Measurements from ENCODE around the gene PCGF3. TPM values are rescaled to one million over a fixed set of nuclear protein-coding genes. Genes with fewer than 3 reads are reported as not detected.
"Not testable (repeated sequence)": the region's sequence is repeated elsewhere in the genome, so short reads cannot be mapped to it uniquely, and the experiment has no call there.

Gene PCGF3
- total RNA-seq, 2 donors from 2014 or later, result 34.4 to 35.3 TPM

DNA sequence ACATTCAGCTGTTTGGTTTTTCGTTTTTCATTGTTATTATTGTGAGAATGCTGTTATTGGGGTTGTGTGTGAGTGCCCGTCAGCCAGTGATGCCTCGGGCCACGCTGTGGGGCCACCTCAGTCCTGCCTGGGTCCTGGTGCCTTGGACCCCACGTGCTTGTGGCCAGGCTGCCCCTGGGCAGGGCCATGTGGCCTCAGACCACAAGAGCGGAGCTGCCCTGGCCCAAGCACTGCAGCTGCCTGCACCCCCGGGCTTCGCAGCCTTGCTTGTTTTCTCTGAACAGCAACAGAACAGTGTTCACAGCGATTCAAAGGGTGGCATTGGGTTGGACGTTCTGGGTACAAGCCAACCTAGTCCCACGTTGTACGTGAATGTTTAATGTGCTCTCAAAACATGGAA lies 63.4 kb downstream of the PCGF3 start:
- Mint-ChIP-seq H3K4me3 (no peak overlapping the region), H3K9me3 (no peaks in the 10 kb centered on the region), H3K4me1 (peaks cover 8% of the 10 kb centered on the region), H3K27ac (no peak overlapping the region), H3K27me3 (no peaks in the 10 kb centered on the region), H3K36me3 (ENCODE audit: low read depth) (peaks cover 80% of the 10 kb centered on the region)
- ATAC-seq (replicated peaks), result no peak

DNA sequence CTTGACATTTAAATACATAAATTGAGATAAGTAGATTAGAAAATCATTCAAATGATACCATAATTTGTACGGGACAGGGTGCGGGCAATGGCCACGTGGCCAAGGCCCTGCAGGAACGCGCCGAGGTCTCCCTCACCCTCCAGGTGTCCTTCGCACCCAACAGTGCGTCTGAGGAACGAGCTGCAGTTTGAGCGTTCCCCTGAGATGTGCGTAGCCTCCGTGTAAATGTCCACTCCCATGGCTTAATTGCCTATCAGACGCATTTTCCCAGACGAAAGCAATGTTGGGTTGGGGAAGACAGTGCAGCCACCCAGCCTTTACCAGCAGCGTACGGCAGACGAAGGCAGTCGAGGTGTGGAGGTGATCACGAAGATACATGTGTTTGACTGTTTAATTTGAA lies 63.9 kb downstream of the PCGF3 start:
- Mint-ChIP-seq H3K4me1 (peaks cover 10% of the 10 kb centered on the region), H3K36me3 (ENCODE audit: low read depth) (peaks cover 85% of the 10 kb centered on the region), H3K27me3 (no peaks in the 10 kb centered on the region), H3K27ac (no peak overlapping the region), H3K9me3 (no peaks in the 10 kb centered on the region), H3K4me3 (no peak overlapping the region)
- ATAC-seq (replicated peaks), result no peak

DNA sequence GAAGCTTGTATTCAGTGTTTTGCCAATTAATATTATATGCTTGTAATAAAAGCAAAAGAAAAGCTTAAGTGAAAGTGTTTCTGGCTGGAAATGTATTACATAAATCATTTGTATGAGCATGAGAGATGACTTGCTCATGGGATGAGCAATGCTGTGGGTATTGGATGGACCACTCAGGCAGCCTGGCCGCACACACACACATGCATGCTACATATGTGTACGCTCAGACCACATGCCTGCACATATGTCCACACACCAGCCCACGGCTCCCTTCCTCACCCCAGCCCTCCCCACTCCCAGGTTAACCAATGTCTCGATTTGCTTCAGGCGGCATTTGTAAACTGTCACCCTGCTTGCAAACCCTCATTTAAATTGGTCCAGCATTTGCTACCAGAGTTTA lies 64.4 kb downstream of the PCGF3 start:
- Mint-ChIP-seq H3K9me3 (no peaks in the 10 kb centered on the region), H3K4me1 (peaks cover 15% of the 10 kb centered on the region), H3K4me3 (no peak overlapping the region), H3K27ac (no peak overlapping the region), H3K36me3 (ENCODE audit: low read depth) (peaks cover 85% of the 10 kb centered on the region), H3K27me3 (no peaks in the 10 kb centered on the region)
- no peak for ATAC-seq (replicated peaks)

DNA sequence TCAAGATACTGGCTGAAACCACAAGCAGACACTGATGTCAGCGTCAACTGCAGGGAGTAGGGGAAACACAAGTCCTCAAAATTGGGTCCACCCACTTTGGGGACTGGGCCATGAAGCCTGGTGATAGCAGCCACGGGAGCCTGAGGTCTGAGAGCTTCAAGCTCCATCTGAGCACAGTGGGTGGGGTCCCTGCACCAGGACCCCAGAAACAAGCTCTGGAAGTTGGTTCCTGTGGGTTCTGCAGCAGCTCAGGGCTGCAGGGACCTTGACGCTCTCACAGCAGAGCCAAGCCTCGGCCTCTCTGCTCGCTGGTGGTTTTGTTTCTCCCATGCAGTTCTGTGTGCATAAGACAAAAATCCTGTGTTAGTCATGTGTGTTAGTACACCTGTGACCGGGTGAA lies 65.8 kb downstream of the PCGF3 start:
- Mint-ChIP-seq H3K36me3 (ENCODE audit: low read depth) (peaks cover 89% of the 10 kb centered on the region), H3K9me3 (no peaks in the 10 kb centered on the region), H3K4me1 (peaks cover 20% of the 10 kb centered on the region), H3K27me3 (no peaks in the 10 kb centered on the region), H3K27ac (no peak overlapping the region), H3K4me3 (no peak overlapping the region)
- no peak for ATAC-seq (replicated peaks)

DNA sequence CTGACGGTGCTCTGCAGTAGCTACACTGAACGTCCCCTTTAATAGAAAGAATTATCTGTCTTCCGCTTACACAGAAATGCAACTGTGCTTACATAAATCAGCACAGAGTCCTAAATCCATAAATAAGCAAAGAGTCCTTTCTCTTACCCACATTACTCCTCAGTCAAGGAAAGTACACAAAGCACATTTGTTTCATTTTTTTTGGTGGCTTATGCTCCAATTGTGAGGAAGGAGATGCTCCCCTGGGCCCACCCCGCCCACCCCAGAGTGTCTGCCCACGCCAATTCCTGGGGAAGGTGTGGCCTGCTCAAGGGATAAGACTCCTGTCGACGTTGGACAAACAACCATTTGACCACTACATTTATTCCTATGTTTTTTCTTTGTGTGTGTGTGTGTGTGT lies 66.5 kb downstream of the PCGF3 start:
- Mint-ChIP-seq H3K27me3 (no peaks in the 10 kb centered on the region), H3K36me3 (ENCODE audit: low read depth) (peaks cover 89% of the 10 kb centered on the region), H3K9me3 (no peaks in the 10 kb centered on the region), H3K27ac (no peak overlapping the region), H3K4me3 (no peak overlapping the region), H3K4me1 (peaks cover 26% of the 10 kb centered on the region)
- no peak for ATAC-seq (replicated peaks)

DNA sequence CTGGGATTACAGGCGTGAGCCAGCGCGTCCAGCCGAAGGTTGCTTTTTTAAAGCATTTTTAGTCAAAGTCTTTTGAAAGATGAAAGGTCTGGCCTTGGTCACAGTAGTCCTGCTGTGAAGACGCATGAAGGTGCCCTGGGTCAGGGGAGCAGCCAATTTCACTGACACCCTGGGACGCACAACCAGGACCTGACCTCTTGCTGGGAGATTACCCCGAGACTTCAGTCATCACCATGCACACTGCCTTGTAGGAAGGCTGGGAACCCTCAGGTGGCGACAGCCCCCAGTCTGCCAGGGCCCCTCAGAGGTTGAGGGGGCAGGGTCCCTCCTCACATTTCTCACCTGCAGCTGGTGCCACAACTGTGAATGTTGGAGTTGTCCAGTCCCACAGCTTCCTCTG lies 67.1 kb downstream of the PCGF3 start:
- Mint-ChIP-seq H3K4me1 (peaks cover 31% of the 10 kb centered on the region), H3K27ac (no peak overlapping the region), H3K27me3 (no peaks in the 10 kb centered on the region), H3K36me3 (ENCODE audit: low read depth) (peaks cover 89% of the 10 kb centered on the region), H3K4me3 (no peak overlapping the region), H3K9me3 (no peaks in the 10 kb centered on the region)
- ATAC-seq (replicated peaks), result no peak

DNA sequence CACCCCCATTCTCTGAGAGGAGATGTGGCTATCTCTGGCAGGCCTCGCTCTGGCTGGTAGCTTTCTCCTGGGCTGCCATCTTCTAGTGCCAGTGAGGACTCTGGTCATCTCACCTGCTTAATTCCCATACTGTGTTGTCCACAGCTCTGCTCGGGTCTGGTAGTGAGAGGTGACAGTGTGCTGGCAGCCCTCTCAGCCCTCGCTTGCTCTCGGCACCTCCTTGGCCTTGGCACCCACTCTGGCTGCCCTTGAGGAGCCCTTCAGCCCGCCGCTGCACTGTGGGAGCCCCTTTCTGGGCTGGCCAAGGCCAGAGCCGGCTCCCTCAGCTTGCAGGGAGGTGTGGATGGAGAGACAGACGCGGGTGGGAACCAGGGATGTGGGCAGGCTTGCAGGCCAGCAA lies 67.6 kb downstream of the PCGF3 start:
- H3K9me3 Mint-ChIP-seq, result no peaks in the 10 kb centered on the region
- ATAC-seq (replicated peaks), result no peak
- no peak overlapping the region for H3K4me3 Mint-ChIP-seq
- no peak overlapping the region for H3K27ac Mint-ChIP-seq
- H3K4me1 Mint-ChIP-seq, result peaks cover 33% of the 10 kb centered on the region
- H3K27me3 Mint-ChIP-seq, result no peaks in the 10 kb centered on the region
- peaks cover 89% of the 10 kb centered on the region for H3K36me3 Mint-ChIP-seq (ENCODE audit: low read depth)

DNA sequence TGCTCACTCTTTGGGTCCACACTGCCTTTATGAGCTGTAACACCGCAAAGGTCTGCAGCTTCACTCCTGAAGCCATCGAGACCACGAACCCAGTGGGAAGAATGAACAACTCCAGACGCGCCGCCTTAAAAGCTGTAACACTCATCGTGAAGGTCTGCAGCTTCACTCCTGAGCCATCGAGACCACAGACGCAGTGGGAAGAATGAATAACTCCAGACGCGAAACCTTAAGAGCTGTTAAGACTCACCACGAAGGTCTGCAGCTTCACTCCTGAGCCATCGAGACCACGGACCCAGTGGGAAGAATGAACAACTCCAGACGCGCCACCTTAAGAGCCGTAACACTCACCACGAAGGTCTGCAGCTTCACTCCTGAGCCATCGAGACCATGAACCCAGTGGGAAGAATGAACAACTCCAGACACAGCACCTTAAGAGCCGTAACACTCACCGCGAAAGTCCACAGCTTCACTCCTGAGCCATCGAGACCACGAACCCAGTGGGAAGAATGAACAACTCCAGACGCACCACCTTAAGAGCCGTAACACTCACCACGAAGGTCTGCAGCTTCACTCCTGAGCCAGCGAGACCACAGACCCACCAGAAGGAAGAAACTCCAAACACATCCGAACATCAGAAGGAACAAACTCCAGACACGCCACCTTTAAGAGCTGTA lies 68.9 kb downstream of the PCGF3 start:
- H3K27me3 Mint-ChIP-seq; ATAC-seq (replicated peaks); H3K9me3 Mint-ChIP-seq: not testable (repeated sequence)
- Mint-ChIP-seq H3K4me3 (peak overlapping the region; percentile 35), H3K4me1 (peaks cover 33% of the 10 kb centered on the region), H3K36me3 (ENCODE audit: low read depth) (peaks cover 89% of the 10 kb centered on the region), H3K27ac (peak overlapping the region; percentile 73)

DNA sequence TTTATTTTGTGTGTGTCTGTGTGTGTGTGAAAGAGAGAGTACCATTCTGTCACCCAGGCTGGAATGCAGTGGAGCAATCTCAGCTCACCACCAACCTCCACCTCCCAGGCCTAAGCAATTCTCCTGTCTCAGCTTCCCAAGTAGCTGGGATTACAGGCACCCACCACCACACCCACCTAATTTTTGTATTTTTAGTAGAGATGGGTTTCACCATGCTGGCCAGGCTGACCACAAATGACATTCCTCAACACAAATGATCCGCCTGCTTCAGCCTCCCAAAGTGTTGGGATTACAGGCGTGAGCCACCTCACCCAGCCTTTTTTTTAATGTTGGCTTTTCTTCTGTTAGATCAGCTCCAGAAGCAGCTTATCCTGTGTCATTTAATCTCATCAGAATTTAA lies 69.9 kb downstream of the PCGF3 start:
- peaks cover 37% of the 10 kb centered on the region for H3K4me1 Mint-ChIP-seq
- ATAC-seq (replicated peaks), result not testable (repeated sequence)

DNA sequence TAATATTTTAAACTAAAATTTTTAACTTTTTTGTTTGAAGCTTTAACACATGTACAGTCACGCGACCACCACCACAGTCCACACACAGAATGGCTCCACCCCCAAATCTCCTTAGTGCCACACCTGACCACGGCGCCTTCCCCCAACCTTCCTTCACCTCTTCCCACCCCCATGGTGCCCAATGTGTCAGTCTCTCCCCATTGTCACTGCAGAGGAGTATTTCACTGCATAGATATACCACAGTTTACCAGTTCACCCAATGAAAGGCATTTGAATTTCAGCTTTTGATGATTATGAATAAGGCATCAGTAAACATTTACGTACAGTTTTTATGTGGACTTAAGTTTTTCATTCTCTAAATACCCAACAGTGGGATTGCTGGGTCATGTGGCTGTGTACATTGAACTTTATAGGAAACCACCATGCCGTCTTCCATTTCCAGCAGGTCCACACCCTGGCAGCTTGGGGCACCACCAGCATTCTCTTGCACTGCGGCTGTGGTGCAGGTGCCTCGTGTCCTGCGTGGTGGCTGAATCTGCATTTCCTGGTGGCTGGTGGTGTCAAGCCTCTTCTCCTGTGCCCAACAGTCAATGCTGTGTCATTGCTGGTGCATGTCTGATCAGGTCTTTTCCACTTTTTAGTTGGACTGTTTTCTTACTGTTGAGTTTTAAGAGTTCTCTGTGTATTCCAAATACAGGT lies 71.3 kb downstream of the PCGF3 start:
- Mint-ChIP-seq H3K27ac (peak overlapping the region; percentile 75), H3K4me1 (peaks cover 37% of the 10 kb centered on the region), H3K27me3 (no peaks in the 10 kb centered on the region), H3K4me3 (peak overlapping the region; percentile 17), H3K36me3 (ENCODE audit: low read depth) (peaks cover 85% of the 10 kb centered on the region), H3K9me3 (no peaks in the 10 kb centered on the region)
- no peak for ATAC-seq (replicated peaks)

More for the DNA sequence above, 69.9 kb downstream of the PCGF3 start:
- not testable (repeated sequence) for H3K27me3 Mint-ChIP-seq, H3K9me3 Mint-ChIP-seq
- peak overlapping the region; percentile 70 for H3K27ac Mint-ChIP-seq
- peaks cover 89% of the 10 kb centered on the region for H3K36me3 Mint-ChIP-seq (ENCODE audit: low read depth)
- H3K4me3 Mint-ChIP-seq, result peak overlapping the region; percentile 30

DNA sequence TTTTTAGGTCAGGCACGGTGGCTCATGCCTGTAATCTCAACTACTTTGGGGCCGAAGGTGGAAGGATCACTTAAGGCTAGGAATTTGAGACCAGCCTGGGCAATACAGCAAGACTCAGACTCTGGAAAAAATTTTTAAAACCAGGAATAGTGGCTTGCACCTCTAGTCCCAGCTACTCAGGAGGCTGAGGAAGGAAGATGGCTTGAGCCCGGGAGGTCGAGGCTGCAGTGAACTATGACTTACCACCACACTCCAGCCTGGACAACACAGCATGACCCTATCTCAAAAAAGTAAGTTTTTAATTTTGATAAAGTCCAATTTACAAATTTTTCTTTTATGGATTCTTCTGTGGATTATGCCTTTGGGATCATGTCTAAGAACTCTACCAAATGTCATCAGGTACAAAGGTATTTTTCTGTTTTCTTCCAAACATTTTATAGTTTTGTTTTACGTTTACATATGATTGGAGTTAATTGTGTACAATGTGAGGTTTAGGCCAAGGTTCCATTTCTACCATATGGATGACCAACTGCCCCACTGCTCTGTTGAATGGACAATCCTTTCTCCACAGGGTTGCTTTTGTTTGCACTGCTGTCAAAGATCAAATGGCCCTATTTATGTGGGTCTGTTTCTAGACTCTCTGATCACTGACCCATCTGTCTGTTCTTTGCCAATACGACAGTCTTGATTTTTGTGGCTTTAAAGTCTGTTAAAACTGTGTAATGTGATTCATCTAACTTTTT lies 72.1 kb downstream of the PCGF3 start:
- Mint-ChIP-seq H3K27me3 (no peaks in the 10 kb centered on the region), H3K36me3 (ENCODE audit: low read depth) (peaks cover 77% of the 10 kb centered on the region), H3K27ac (peak overlapping the region; percentile 31), H3K4me3 (peak overlapping the region; percentile 17), H3K4me1 (peaks cover 42% of the 10 kb centered on the region), H3K9me3 (no peaks in the 10 kb centered on the region)
- no peak for ATAC-seq (replicated peaks)

DNA sequence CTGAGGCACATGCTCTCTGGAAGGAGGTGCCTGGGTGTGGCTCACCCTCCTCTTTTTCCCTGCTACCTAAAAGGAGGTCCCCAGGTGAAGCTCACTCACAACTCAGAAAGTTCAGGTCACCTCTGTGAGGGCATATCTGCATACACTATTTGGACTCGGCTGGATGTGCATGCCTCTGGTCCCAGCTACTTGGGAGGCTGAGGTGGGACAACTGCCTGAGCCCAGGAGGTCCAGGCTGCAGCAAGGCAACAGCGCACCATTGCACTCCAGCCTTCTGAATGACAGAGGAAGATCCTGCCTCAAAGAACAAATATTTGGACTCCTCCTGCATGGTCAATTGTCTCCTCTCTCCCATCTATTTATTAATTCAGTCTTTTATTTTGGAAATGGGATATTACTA lies 73.9 kb downstream of the PCGF3 start:
- peaks cover 39% of the 10 kb centered on the region for H3K4me1 Mint-ChIP-seq
- H3K9me3 Mint-ChIP-seq, result no peaks in the 10 kb centered on the region
- peak overlapping the region; percentile 86 for H3K4me3 Mint-ChIP-seq
- H3K27ac Mint-ChIP-seq, result peak overlapping the region; percentile 91
- H3K27me3 Mint-ChIP-seq, result peaks cover 2% of the 10 kb centered on the region
- ATAC-seq (replicated peaks), result no peak
- peaks cover 69% of the 10 kb centered on the region for H3K36me3 Mint-ChIP-seq (ENCODE audit: low read depth)

DNA sequence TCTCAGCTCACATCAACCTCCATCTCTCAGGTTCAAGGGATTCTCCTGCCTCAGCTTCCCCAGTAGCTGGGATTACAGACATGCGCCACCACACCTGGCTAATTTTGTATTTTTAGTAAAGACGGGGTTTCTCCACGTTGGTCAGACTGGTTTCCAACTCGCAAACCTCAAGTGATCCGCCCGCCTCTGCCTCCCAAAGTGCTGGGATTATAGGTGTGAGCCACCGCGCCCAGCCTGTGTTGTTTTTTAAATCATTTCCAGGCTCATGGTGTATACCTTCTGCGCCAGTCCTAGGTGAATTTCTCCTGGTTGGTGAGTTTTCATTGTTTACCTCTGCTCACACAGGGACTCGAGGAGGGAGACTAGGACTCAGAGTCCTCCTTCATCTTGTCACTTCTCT lies 74.6 kb downstream of the PCGF3 start:
- peaks cover 62% of the 10 kb centered on the region for H3K36me3 Mint-ChIP-seq (ENCODE audit: low read depth)
- H3K4me1 Mint-ChIP-seq, result peaks cover 35% of the 10 kb centered on the region
- not testable (repeated sequence) for ATAC-seq (replicated peaks); H3K27me3 Mint-ChIP-seq; H3K9me3 Mint-ChIP-seq
- H3K27ac Mint-ChIP-seq, result peak overlapping the region; percentile 91
- peak overlapping the region; percentile 86 for H3K4me3 Mint-ChIP-seq

DNA sequence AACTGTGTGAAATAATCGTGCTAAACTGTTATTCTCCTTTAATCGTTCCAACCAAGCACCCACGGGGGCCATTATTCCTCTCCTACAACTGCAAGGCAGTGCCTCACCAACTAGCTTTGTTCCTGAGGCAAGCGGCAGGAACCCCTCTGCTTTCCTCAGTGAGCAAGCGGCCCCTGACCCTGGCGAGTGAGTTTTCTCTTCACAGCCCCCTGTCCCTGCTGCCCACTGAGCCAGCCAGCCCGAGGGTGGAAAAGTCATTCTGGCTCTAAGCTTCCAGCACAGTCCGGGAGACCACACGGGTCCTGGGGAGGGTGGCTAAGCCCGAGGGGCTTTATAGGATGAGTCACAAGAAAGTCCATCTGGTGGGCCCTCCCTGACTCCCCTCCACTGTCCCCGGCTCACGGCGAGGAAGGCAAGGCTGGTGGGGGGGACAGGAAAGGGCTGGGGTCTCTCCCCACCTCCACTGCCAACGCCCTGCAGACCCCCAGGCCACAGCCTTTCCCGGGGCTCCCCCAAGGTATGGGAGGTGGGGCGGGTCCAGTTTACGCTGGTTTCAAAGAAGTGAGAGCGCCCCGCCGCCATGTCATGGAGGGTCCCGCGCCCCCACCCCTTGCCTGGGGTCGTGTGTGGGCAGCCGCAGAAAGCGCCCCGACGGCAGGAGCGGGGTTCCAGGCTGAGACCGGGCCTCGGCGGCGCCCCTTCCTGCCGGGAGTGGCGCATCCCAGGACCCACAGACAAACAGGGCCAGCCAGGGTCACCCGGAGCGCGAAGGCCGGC lies 75.3 kb downstream of the PCGF3 start:
- Mint-ChIP-seq H3K9me3 (no peaks in the 10 kb centered on the region), H3K36me3 (ENCODE audit: low read depth) (peaks cover 56% of the 10 kb centered on the region), H3K27me3 (peaks cover 10% of the 10 kb centered on the region), H3K27ac (peak overlapping the region; percentile 91), H3K4me1 (peaks cover 32% of the 10 kb centered on the region), H3K4me3 (peak overlapping the region; percentile 86)
- ATAC-seq (replicated peaks), result no peak
